ENCODE results near the gene VPS35L.

DNA sequence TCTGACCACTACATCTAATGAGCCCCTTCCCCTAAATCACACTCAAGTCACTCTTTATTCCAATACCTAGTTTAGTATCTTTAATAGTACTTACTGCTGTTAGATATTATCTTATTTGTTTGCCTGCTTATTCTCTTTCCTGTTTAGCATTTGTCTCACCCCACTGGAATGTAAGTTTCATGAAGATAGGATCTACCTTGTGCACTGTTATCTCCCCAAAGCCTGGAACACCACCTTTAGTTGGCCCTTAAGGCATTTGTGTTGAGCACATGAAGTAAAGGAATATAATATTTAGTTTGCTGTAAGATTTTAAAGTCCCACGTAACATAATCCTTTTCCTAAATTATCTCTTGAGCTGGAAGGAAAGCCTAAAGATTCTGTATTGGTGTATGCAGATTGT is 50.2 kb downstream of the VPS35L start:
- no peak for TF ChIP-seq GATA3 (IDR thresholded peaks at IDR 0.05; ENCODE audit: low read depth, low read length)
- TF ChIP-seq GATA2 (IDR thresholded peaks at IDR 0.05; ENCODE audit: low read depth, low read length) = no peak

Data from SH-SY5Y (cell line).